ENCODE results near the gene SEPTIN5.

DNA sequence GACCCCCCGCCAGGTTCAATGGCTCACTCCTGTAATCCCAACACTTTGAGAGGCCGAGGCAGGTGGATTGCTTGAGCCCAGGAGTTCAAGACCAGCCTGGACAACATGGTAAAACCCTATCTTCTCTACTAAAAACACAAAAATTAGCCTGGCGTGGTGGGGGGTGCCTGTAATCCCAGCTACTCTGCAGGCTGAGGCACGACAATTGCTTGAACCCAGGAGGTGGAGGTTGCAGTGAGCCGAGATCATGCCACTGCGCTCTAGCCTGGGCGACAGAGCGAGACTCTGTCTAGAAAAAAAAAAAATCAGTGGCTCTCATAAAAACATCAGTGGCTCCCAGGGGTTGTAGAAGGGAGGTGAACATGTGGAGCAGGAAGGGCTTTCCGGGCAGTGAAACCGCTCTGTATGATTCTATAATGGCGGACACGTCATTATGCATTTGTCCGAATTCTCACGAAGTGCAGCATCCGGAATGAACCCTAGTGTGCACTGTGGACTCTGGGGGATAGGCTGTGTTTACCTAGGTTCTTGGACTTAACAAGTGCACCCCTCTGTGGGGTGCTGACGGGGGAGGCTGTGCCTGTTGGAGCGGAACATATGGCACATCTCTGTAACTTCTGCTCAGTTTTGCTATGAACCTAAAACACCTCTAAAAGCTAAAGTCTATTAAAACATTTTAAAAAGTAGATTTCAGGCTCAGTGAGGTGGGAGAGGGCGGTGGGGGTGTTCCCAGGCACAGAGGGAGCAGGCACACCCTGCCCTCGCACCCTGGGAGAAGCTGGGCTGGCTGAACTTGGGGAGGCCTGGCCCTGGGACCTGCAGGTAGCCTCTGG, 49.1 kb upstream of the SEPTIN5 start:
- TF ChIP-seq, protein P1, sequence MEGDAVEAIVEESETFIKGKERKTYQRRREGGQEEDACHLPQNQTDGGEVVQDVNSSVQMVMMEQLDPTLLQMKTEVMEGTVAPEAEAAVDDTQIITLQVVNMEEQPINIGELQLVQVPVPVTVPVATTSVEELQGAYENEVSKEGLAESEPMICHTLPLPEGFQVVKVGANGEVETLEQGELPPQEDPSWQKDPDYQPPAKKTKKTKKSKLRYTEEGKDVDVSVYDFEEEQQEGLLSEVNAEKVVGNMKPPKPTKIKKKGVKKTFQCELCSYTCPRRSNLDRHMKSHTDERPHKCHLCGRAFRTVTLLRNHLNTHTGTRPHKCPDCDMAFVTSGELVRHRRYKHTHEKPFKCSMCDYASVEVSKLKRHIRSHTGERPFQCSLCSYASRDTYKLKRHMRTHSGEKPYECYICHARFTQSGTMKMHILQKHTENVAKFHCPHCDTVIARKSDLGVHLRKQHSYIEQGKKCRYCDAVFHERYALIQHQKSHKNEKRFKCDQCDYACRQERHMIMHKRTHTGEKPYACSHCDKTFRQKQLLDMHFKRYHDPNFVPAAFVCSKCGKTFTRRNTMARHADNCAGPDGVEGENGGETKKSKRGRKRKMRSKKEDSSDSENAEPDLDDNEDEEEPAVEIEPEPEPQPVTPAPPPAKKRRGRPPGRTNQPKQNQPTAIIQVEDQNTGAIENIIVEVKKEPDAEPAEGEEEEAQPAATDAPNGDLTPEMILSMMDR (IDR thresholded peaks at IDR 0.05; ENCODE audit: low read depth, low read length), result no peak
- no peak for TF ChIP-seq EZH2phosphoT487 (IDR thresholded peaks at IDR 0.05; ENCODE audit: low read depth)
